ENCODE measurements around the gene POMZP3.
A peak's percentile ranks its signal among the peaks of the same experiment; 100 is the strongest.
"Not testable (repeated sequence)": the region's sequence is repeated elsewhere in the genome, so short reads cannot be mapped to it uniquely, and the experiment has no call there.

POMZP3 gene

DNA sequence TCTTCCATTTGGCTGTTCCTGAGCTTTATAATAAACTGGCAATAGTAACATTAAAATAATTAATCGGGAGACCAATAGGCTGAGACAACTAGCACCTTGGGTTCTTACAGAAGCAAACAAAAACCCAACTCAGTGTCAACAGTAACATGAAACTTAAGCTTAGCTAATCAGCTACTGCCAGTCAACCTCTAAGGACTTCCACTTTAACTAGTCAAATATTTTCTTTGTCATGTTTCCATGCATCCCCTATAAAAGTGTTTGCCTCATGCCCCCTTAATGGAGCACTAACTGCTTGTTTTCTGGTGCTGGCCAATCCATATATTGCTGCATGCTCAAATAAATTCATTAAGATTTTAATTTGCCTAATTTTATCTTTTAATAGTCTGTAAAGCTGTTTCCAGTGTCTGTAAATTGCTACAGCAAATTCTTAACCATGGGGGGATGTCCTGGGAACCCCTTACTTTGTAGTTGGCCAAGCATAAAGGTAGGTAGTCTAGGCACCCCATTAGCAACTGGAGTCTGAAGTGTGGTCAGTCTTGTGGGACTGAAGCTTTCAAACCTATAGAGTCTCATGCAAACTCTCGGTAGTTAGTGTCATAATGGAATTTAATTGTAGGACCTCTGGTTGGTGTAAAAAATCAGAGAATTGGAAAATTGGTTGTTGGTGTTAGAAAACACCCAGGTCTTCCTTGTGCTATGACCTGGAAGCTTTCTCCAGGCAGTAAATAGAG lies 40.3 kb downstream of the POMZP3 start:
- not testable (repeated sequence) for DNase-seq (ENCODE audit: low read depth)

DNA sequence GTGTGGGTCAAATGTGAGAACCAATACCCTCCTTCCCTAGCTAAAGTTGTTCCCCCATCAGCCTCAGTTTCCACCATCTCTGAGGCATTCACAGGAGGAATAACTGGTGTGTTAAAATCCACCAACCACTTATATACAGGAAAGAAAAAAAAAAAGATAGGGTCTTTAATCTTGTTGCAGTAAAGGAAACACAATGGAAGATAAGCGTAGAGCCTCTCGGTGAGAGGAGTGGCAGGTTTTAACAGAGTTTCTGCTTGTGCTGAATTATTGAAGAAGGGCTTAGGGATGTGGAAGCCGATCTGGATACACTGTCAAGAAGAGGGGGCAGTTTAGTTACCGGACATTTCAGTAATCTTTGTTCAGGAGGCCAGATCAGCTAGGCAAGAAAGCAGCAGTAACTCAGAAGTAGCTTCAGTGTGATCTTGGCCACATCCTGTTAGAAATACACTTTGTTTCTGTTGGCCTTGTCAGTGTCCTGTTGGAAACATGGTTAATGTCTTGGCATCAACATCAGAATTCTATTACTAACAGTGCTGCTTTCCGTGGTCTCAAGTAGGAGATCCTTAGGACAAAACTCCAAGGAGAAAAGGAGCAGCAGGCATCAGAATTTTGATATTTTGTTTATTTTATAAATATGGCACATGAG lies 43.3 kb downstream of the POMZP3 start:
- not testable (repeated sequence) for DNase-seq (ENCODE audit: low read depth)

DNA sequence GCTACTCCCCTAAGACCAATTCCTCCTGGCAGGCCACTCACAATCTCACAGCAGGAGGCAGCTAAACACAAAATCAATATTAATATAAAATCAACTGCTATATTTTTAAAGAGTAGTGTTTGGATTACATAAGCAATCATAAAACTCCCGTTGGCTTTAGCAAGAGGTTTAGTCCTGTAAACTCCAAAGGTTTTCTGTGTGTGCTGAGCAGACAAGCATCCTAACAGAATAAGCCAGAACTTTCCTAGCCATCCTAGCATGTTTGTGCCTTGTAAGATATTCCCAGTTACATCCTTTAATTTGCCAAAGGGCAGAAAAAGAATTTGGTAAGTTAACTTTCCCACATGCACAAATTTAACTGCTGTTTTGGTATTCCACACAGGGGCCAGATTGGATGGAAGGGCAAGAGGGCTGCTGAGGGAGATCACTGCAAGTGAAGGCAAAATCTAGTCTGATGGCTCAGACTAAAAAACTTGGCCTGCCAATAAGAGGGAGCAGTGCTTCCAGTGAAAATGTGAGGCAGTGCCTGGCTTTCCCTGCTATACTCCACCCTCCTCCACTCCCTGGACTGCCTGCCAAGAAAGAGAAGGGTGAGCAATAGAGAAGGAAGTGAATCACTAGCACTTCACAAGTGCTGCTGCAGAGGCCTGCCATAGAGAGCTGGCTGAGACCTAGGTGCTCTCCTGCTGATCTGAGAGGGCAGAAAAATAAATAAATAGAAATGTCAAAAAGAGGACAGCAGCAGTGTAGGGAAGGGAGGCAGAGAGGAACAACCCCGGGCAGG lies 44.0 kb downstream of the POMZP3 start:
- peak; percentile 9 for DNase-seq (ENCODE audit: low read depth)

DNA sequence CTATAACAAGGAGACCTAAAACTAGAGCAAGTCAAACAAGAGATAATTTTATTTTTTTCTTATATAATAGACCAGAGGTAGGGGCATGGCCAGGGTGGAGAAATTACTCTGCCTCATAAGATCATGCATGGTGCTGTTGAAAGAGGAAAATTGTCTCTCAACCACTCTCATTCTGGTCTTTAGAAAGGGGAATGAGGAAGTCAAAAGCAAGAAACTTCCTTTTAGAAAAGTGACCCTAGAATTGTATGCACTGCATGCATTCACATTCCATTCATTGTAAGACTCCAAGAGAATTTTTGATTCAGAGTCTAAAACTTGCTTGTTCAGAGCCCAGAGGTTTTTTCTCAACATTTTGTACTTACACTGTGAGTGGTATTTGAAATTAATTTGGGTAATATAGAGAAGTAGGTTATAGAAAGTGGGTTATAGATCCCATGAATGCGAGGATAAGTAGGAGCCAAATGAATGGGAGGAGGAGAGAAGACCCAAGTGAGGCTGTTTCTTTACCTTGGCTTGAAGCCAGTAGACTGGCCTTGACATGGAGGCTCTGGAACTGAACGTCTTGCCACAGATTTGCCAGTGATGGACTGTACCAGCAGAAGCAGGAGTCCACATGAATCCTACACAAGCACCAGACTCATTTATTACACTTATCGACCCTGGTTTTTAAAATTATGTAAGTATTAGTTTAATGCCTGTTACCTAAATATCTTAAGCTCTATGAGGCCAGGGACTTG lies 51.0 kb downstream of the POMZP3 start:
- DNase-seq (ENCODE audit: low read depth), result not testable (repeated sequence)

DNA sequence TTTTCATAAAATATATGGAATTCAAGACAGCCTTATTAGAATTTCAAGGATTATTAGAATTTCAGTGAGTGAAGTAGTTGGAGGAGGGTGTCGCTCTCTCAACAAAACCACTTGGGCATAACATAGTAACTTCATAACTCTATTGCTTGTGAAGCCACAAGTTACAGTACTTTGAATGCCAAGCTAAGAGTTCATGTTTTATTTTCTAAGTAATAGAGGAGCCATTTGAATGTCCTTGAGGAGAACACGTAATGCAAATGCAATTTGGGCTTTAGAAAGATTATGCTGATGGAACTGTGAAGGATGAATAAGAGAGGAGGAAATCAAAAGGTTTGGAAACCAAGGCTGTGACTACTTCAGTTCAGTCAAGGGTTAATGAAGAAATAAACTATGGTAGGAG lies 51.6 kb downstream of the POMZP3 start:
- not testable (repeated sequence) for DNase-seq (ENCODE audit: low read depth)

DNA sequence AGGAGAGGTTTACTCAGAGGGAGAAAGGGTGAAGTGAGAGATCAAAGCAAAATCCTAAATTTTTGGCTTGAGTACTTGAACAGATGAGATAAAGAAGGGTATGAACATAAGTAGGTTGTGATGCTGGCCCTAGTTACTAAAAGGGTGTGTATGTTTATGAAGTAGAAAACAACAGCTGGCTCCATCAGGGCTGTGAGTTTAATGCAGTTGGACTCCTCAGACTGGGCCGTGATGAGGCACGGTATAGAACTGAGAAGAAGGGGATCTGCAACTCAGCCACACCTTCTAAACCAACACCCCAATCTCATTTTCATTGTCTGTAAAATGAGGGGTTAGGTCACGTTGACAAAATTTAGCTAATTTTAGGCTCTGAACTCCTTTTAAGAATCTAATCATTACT lies 54.8 kb downstream of the POMZP3 start:
- not testable (repeated sequence) for DNase-seq (ENCODE audit: low read depth)

DNA sequence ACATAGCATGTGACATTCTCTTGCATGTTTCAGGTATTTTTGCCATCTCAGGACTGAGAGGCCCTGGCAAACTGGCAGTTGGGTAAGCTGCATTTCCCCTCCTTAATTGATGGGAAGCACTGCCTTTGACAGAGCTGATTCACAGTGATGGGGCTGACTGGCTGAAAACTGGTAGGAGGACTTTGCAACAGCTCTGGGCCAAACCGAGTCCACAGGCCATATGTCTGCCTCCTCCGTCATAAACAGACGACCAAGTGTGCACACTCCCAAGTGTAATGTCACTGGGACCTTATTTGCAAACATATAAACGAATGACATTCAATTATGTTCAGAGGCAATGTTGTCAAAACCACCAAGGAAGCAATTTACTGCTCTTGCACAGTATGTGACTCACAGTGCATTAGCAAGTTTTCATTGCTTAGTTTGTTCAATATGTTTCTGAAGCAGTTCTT lies 56.7 kb downstream of the POMZP3 start:
- DNase-seq (ENCODE audit: low read depth), result not testable (repeated sequence)

DNA sequence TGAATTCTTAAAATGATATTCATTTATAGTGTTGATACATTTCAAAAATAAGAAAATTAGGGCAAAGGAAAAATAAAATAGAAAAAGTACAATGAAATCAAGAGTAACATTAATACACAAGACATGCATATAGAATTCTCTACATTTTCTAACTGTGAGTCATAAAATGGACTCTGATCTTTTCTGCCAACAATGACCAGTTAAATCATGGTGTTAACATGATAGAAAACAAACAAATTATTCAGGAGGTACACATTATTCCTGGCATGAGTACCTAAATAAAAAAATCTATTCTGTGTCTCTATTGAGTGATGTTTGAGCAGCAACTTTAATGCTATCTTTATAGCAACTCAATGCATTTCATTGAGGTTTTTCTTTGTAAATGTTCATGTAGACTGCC lies 58.3 kb downstream of the POMZP3 start:
- not testable (repeated sequence) for DNase-seq (ENCODE audit: low read depth)

DNA sequence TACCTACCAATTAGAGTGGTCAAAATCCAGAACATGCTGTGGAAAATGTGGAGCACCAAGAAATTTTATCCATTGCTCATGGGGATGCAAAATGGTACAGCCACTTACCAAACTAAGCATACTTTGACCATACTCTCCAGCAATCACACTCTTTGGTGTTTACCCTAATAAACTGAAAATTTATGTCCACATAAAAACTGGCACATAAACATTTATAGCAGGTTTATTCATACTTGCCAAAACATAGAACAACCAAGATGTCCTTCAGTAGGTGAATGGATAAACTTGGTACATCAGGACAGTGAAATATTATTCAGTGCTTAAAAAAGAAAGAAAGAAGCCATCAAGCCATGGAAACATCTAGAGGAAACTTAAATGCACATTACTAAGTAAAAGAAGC lies 59.3 kb downstream of the POMZP3 start:
- DNase-seq (ENCODE audit: low read depth), result not testable (repeated sequence)

DNA sequence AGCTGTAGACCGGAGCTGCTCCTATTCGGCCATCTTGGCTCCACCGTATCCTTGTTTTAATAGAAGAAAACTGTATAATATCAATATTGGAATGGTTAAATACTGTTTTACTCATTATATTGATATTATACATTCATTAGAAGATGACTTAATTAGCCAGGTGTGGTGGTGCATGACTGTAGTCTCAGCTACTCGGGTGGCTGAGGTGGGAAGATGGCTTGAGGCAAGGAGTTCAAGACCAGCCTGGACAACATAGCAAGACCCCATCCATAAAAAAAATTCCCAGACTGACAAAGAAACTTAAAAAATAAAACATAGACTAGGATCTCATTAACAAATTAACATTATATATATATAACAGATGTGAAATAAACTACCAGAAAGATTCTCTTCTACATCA lies 59.8 kb downstream of the POMZP3 start:
- not testable (repeated sequence) for DNase-seq (ENCODE audit: low read depth)

DNA sequence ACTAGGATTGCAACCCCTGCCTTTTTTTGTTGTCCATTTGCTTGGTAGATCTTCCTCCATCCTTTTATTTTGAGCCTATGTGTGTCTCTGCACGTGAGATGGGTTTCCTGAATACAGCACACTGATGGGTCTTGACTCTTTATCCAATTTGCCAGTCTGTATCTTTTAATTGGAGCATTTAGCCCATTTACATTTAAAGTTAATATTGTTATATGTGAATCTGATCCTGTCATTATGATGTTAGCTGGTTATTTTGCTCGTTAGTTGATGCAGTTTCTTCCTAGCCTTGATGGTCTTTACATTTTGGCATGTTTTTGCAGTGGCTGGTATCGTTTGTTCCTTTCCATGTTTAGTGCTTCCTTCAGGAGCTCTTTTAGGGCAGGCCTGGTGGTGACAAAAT lies 62.1 kb downstream of the POMZP3 start:
- not testable (repeated sequence) for DNase-seq (ENCODE audit: low read depth)

DNA sequence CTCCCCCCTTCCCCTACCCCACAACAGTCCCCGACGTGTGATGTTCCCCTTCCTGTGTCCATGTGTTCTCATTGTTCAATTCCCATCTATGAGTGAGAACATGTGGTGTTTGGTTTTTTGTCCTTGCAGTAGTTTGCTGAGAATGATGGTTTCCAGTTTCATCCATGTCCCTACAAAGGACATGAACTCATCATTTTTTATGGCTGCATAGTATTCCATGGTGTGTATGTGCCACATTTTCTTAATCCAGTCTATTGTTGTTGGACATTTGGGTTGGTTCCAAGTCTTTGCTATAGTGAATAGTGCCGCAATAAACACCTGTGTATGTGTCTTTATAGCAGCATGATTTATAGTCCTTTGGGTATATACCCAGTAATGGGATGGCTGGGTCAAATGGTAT lies 65.7 kb downstream of the POMZP3 start:
- DNase-seq (ENCODE audit: low read depth), result not testable (repeated sequence)

DNA sequence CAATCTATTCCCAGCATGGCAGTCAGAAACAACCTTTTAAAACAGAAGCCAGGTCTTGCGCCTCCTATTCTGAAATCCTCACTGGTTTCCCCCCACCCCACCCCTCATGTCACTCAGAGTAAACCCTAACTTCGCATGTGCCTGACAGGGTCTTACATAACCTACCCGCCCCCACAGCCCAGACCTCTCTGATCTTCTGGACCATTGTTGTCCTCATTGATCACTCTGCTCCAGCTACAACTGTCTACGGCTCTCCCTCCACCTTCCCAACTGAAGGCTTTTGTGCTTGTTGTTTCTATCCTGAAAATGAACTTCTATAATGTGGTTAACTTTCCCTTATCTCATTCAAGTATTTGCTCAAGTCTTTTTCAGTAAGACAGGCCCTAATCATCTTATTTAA lies 66.9 kb downstream of the POMZP3 start:
- not testable (repeated sequence) for DNase-seq (ENCODE audit: low read depth)

All from stimulated activated CD4-positive, alpha-beta T cell treated with anti-CD3 and anti-CD28 coated beads, Interleukin-2, amount 100 ng/mL, for 4 hours (primary cell).